Activated T-cell treated with anti-CD3 and anti-CD28 coated beads for 4 hours (primary cell): ENCODE results near the gene SUMO3.

ENCODE experiments used
- DNase-seq: peaks from one replicate; pipeline ENCODE4 v3.0.0-alpha.2; 2020

Gene SUMO3

DNA sequence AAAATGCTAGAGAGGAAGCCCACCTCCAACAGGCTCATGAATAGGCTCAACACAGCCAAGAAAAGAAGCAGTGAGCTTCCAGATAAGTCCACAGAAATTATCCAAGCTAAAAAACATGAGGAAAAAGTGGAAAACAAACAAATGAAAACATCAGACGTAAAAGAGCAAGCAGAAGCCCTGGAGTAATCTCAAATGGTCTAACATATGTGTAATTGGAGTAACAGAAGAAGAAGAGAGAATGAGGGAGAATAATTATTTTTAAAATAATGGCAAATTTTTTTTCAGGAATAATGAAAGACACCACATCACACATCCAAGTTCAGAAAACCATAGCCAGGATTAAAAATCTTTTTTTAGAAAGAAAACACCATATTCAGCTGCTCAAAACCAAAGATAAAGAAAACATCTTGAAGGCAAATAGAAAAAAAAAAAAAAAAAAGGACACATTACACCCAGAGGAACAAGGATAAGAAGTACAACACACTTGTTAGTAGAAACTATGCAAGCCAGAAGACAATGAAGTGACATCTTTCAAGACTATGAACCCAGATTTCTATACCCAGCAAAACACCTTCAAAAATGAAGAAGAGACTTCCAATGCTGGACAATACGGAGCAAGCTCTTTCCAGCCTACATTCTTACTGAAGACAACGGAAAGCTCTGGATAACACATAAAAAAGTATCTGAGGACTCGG lies 10.6 kb upstream of the SUMO3 start:
- no peak for DNase-seq

DNA sequence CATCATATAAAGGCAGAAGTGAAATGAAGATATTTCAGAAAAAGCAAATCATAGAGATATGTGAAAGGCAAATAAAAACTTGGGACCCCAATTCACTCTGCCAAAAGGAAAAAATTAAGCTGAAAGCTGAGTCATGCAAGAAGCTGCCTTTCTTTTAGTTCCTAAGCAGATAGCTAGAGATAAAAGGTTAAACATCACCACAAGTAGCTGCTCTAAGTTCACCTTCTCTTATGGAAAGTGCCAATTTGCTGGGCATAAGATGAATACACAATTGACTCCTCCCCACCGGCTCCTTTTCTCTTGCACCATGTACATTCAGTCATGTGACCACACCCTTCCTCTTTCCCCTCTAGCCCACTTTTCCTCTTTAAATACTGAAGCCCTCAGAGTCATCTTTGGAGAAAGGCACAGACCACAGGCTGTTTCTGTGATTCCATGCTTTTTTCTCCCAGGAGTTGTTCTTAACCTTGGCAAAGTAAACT lies 5.4 kb upstream of the SUMO3 start:
- DNase-seq: no peak

DNA sequence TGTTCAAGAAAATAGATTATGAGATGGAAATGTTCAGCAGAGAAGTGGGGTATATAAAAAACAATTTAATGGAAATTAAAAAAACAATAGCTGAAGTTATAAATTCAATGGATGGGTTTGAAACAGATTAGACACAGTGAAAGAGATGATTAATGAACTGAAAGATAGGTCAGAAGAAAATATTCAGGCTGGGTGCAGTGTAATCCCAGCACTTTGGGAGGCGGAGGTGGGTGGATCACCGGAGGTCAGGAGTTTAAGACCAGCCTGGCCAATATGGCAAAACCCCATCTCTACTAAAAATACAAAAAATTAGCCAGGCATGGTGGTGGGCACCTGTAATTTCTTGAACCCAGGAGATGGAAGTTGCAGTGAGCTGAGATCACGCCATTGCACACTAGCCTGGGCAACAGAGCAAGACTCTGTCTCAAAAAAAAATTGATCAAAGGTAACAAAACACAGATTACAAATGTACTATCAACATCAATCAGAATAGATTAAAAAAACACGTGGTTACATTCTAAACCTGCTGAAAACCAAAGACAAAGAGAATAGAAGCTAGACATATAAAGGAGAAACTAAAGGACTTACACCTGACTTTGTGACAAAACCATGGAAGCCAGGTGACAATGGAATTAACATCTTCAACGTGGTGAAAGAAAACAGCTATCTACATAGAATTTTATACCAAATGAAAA lies 4.8 kb upstream of the SUMO3 start:
- DNase-seq: no peak

DNA sequence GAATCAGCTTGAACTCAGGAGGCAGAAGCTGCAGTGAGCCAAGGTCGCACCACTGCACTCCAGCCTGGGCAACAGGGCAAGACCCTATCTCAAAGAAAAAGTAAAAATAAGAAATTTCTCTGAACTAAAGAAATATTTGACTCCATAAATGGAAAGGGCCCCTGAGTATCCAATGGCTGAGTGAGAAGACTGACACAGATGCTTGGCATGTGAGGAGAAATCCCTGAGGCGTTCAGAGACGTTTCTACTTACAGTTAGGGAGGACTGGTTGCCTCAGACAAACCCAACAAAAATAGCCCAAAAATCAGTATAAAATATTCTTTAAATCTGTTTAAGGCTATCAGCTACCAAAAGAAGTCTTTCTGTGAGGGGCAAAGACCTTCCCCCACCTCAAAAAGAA lies 3.0 kb upstream of the SUMO3 start:
- no peak for DNase-seq

DNA sequence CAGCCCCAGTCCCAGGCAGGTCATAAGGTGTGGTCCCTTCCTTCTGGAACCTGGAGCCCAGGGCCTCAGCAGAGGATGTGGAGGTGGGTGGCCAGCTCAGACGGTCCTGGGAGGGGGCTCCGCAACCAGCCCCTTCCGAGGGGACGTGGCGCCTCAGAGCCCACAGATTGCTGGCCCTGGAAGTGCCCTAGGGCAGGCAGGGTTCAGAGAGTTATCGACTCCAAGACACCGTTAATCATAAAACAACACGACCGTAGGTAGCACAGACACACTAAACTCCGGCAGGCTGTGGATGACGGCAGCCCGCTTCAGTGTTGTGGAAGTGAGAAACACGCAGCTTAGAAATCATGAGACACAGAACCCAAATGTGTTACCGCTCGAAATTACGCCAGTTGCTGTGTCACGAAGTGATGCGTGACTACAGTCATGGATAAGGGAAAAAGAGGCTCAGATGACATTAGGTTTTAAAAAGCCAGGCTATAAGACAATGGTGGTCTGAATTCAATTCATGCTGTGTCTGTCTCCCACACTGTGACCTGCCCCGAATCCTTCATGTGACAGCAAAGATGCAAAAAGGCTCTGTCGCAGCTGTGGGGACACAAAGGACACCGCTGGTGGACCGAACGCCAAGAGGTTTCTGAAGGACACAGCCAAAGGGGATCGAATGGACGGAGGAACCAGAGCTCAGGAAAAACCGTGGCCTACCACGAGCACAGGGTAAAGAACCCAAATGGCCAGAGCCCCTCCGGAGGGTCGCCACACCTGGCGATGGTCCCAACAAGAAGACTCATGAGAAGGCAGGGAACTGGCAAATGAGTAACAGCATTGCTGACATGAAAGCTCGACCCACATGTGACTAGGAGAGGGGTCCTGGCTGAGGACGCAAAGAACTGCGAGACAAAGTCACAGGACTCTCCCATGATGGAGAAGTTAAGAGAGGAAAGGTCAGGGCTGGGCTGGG lies 1.7 kb upstream of the SUMO3 start:
- DNase-seq: no peak

DNA sequence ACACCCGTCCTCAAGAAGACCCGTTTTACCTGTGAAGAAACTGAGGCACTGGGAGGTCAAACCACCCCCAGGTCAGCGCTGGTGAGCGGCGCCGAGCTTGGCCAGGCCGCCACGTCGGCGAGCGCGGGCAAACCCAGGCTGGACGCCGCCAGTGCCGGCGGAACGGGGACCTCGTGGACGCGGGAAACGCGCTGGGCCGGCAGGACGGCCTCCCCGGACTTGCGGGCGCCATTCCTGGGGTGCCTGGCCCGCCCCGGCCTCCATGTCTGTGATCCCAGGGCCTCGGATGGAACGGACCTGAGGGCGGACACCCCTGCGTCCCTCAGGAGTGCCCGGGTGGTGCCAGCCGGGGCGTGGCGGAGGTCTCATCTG lies 764 bp upstream of the SUMO3 start:
- no peak for DNase-seq

DNA sequence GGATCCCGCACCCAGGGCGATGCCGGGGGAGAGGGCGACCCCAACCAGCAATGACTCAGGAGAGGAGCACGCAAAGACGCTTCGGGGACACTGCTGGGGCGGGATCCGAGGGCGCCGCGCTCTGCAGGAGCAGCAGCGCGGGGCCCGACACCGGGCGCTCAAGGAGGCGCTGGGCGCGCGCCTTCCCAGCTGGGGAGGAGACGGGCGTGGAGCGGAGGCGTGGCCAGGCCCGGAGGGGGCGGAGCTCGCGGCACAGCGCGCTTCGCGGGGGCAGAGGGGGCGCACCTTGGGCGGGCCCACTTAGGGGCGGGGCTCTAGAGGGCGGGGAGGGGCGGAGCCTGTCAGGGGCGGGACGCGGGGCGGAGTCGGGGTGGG lies 369 bp downstream of the SUMO3 start:
- peak; percentile 90 for DNase-seq

DNA sequence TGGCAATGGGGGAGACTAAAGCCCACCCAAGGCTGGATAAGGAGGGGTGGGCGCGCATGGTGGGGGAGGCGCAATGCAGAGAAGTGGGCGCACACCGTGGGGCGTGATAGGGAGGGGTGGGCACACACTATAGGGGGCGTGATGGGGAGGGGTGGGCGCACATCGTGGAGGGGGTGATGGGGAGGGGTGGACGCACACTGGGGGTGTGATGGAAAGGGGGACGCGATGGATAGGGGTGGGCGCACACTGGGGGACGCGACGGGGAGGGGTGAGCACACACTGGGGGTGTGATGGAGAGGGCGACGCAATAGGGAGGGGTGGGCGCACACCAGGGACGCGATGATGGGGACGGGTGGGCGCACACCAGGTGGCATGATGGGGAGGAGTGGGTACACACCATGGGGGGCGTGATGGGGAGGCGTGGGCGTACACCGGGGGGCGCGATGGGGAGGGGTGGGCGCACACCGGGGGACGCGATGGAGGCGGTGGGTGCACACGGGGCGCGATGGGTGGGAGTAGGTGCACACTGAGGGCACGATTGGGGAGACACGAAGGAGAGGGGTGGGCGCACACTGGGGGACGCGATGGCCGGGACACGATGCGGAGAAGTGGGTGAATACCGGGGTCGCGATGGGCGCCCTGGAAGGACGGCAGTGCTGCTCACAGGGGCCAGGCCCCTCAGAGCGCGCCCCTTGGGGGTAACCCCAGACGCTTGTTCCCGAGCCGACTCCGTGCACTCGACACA lies 929 bp downstream of the SUMO3 start:
- DNase-seq: no peak

DNA sequence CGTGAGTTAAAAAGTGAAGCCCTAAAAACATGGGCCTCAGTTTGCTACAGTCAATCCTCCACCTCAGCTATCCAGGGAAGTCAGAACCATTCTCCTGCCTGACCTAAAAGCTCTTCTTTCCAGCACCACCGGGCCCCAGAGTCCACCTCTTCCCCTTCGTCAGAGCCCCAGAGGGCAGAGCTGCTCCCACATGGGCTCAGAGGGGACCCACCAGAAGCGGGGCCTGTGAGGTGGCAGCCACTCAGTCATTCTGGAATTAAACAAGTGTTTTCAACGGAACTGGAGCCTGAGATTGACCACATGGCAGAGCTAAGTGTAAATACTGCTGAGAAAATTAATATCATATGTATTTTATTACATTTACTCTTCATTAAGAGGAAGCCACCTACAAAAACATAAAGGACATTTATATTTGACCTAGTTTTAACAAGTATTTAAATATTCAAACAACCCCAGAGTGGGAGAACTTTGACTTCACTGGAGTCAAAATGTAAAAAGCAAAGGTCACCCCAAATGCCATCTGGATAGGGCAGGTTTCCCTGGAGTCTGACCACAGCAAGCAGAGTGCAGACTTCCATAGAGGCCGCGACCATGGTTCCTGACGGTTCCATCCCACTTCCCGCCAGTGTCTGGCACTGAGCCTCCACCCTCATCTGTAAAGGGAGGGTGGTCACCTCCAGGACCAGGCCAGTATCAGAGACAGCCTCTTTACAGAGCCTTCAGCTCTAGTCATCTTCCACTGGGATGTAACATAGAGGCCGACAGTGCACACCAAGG lies 1.8 kb downstream of the SUMO3 start:
- DNase-seq: no peak

DNA sequence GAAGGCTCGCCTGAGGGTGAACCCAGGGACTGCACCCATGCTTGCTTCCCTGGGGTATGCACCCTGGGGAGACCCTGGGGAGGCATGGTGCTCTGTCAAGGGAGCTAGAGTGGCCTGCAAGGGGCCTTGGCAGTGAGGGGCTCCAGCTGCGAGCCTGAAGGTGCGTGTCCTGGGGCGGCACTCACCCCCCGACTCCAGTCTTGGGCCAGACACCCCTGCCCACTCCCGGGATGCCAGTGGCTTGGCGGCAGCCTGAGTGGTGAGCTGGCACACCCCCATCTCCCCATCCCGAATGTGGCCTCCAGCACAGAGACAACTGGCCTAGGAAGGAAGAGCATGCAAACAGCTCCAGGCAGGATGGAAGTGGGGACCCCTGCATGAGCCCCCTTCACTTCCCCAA lies 2.6 kb downstream of the SUMO3 start:
- no peak for DNase-seq

DNA sequence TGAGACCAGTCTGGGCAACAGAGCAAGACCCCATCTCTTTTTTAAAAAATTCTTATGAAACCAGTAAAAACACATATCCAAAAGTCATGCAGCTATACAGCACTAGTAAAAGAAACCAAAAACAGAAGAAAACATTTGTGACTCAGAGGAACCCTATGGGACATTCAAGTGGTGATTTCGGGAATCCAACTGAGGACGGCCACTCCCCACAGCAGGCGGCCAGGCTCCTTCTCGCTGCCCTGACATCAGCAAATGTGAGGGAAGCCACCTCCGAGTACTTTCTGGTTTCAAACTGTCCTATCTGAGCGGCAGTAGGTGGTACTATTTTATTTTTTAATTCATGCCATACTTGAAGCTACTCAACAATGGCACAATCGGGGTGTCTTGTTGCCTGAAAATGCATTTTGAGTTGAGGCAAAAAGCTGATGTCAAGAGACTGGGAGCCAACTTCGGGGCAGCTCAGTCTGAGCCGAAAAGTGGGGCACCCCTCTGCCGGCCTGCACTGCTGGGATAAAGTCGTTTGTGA lies 3.3 kb downstream of the SUMO3 start:
- no peak for DNase-seq

DNA sequence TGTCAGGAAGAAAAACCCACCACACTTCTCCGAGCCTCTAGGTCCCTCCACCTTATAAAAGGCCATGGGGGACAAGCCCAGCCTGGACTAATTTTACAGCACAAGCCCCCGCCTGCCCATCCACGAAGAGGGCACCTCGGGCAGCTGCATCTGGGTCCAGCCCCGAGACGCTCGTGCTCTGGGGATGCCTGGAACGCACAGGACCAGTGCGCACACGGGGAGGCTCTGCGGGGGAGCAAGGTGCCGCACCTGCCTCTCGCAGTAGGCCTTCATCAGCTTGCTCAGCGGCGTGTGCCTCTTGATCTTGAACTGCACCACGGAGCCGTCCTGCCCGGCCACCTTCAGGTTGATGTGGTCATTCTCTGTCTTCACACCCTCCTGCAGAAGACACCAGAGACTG lies 4.1 kb downstream of the SUMO3 start:
- DNase-seq: no peak

DNA sequence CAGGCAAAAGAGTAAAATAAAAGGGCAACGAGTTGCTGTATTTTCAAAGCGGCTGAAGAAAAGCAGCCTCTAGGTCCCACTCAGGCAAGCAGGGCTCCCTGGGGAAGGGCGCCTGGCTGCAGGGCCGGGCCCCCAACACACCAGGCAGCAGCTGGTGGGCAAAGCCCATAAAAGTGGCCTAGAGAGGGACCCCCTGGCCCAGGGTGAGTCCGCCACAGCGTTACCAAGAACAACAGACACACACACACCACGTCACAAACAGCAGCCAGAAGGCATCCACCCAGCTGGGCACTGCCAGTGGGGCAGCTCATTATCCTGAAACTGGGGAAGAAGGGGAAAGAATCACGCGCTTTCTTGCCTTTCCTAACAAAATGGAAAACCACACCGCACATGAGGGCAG lies 4.7 kb downstream of the SUMO3 start:
- no peak for DNase-seq

DNA sequence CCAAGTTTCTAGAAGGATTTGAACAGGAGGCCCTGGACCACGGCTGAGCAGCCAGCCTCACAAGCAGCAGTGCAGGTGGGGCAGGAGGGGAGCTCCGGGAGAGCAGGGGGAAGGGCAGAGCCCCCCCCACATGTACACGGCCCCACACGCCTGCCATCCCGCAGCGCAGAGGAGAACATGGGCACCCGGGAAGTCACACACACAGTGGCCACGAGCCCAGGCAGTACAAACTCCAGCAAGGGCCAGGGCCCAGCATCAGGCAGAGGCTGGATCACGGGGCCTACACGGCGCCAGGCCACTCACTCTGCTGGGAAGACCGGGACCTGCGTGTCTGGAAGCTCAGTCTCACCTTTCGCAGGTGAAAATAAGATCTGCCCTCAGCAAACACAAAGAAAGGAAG lies 5.2 kb downstream of the SUMO3 start:
- no peak for DNase-seq

DNA sequence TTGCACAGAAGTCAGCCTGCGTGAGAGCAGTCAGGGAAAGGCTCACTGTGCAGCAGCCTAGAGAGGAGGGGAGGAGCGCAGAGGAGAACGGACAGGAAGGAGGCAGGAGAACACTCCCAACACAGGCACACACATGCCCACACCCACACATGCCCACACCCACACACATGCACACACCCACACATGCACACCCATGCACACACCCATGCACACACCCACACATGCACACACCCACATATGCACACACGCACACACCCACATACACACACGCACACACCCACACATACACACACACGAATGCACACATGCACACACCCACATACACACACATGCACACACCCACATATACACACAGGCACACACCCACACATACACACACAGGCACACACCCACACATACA lies 7.1 kb downstream of the SUMO3 start:
- no peak for DNase-seq

DNA sequence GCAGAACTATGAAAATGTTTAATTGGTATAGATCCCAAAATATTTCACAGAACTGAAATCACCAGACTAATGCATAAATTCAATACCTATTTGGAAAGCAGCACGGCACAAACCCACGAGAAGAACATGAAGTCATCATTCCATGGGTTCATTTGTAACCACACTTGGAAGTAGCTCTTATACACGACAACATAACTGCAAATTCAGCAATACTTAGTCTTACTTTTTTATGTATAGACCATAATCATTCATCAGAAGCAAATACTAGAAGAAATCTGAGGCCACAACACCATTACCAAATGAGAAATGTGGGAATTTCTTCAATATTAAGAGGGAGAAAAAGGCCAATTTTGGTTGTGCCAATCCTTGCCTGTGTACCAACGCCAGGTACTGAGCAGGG lies 12.0 kb downstream of the SUMO3 start:
- DNase-seq: no peak

DNA sequence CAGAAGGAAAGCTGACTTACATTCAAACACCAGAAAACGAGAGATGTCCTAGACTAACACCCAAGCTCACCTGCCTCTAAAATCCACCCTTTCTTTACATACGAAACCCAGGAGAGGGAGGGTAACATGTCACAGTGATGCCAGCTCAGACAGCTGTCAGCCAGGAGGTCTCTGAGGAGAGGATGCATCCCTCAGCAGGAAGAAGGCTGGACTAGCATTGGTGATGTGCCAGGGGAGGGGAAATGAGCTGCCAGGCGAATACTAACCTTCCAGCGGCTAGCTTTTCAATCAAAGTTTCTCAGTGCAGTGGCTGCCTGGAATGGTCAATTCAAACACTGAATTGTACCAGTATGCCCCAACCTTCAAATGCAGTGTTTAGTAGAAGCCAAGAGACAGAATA lies 12.6 kb downstream of the SUMO3 start:
- DNase-seq: no peak

DNA sequence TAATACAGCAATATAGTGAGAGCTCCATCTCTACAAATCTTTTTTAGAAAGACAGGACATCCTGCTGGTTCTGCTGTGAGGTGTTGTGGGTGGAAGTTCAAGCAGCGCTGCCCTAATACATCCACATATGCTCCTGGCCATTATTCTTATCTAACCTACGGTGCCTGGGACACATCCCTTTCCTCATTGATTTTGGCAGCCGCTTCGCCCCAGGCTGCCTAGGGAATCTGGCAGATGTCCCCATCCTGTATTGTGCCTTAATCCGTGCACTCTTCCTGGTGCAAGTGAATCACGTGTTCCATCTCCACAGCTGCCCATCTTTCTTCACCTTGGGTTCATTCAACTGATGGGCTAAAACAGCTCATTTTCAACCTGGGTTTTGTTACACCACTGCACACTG lies 13.1 kb downstream of the SUMO3 start:
- DNase-seq: no peak

DNA sequence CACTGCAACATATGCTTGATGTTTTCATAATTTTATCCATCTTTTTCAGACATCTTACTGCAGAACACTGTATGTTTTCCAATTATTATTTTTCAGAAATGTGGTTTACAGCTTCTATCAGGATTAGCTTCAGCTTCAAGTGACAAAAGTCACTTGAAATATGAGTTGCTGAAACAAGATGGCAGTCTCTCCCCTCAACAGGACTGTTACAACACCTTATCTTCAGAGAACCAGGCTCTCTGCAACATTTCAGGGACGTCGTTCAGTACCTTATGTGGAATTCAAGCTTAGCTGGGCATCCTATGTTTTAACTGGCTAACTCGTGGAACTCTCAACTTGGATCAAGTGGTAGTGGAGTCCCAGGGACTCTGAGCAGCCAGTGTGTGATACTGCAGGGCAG lies 14.2 kb downstream of the SUMO3 start:
- DNase-seq: no peak

DNA sequence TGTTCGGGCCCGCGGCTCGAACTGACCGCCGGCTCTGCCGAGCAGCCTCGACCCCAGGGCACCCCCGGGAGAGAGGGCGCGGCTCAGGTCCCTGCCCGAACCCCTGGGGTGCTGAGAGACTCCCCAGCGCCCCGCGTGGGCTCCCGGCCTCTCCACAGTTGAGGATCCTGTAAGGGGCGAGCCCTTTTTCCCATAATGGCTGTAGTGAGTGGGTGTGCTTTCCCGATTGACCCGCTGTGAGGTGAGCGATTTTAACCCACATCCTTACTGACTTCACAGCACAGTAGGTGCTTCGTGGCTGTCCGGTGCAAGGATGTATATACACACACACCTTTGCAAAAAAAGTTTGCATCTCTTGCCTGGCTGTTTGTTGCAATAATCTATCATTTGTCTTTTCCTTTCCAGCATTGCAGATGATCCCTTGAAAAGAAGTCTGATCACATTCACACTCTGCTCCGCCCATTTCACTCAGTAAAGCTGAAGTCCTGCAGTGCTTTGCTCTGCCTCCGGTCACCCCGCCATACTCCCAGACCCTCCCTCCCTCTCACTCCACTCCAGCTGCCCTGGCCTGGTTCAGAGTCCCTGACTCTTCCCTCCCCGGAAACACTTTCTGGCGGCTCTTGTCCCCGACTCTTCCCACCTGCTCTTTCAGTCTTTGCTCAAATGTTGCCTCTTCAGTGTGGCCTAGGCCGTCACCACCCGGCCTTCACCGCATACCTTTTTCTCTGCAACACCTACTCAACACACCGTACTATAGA lies 15.3 kb downstream of the SUMO3 start:
- no peak for DNase-seq
